C4-2B (cell line): ENCODE measurements around the gene PATJ.

Experiments used
- CTCF ChIP-seq: fragments of 450-650 bp; conservative IDR thresholded peaks from 2 replicates; pipeline ENCODE4 v1.5.1; 2017; ENCODE audit warnings: mild to moderate bottlenecking
- ZFX ChIP-seq: fragments of 450-650 bp; IDR thresholded peaks from 2 replicates; pipeline ENCODE4 v1.6.1; 2017

GRCh38 chr1:62100442-62100841 is 358.2 kb downstream of the PATJ start:
- TF ChIP-seq CTCF (no peak), ZFX (no peak)
